ES-I3 (cell line): ENCODE measurements around the gene MTARC2.
"Not testable (repeated sequence)": the region's sequence is repeated elsewhere in the genome, so short reads cannot be mapped to it uniquely, and the experiment has no call there.

Source experiments
- H3K36me3 ChIP-seq: 2 replicates; pipeline ENCODE4 v1.6.1; 2013; ENCODE audit warnings: mild to moderate bottlenecking, low read length, control low read depth, moderate library complexity; ENCODE audit not compliant: insufficient read depth
- H3K4me1 ChIP-seq: 2 replicates; pipeline ENCODE4 v1.6.1; 2013; ENCODE audit warnings: mild to moderate bottlenecking, control low read depth, low read length; ENCODE audit not compliant: insufficient read depth
- H3K9ac ChIP-seq: 2 replicates; pipeline ENCODE4 v1.6.1; 2013; ENCODE audit warnings: low read depth, mild to moderate bottlenecking, low read length, moderate library complexity
- H3K9me3 ChIP-seq: 2 replicates; pipeline ENCODE4 v1.6.1; 2013; ENCODE audit warnings: mild to moderate bottlenecking, low read length, moderate library complexity; ENCODE audit not compliant: control insufficient read depth, insufficient read depth

MTARC2 gene

DNA sequence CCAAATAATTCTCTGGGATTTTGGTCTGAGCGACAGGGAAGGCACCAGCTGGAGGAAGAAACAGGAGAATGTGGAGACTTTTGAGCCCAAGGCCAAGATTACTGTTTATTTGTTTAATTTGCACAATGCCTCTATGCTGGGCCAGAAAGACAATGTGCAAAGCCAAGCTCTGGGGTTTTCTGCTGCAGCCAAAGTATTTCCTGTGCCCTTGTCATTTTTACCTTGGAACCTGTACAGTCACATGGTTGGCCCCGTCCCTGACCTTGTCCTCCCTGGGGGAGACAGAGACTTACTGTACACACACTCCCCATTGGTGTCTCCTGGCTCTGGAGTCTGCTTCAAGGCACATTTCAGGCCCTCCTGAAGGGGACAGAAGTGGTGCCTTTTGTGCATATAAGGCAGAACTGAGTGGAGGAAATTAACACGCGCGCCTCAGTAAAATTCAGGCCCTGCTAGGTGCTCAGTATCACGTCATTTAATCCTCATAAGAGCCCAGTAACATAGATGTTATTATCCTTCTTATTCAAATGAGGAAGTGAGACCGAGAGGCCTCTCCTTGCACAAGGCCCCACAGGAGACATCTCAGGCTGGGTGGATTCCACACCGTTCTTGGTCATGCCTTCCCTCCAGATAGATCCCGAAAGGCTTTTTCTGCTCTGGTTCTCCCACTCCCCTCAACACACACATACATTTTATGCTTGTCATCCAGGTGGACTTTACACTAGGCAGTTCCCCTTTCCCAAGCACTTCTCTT is 36.9 kb upstream of the MTARC2 start:
- peaks cover 14% of the 10 kb centered on the region; the same call in 1 of the 2 replicates for H3K9me3 ChIP-seq
- H3K36me3 ChIP-seq = no peaks in the 10 kb centered on the region
- H3K4me1 ChIP-seq = no peaks in the 10 kb centered on the region
- H3K9ac ChIP-seq = no peak overlapping the region

GRCh38 chr1:220715986-220716385 is 32.1 kb upstream of the MTARC2 start:
- H3K36me3 ChIP-seq, H3K9ac ChIP-seq, H3K4me1 ChIP-seq: not testable (repeated sequence)
- peaks cover 20% of the 10 kb centered on the region; the same call in 1 of the 2 replicates for H3K9me3 ChIP-seq

DNA sequence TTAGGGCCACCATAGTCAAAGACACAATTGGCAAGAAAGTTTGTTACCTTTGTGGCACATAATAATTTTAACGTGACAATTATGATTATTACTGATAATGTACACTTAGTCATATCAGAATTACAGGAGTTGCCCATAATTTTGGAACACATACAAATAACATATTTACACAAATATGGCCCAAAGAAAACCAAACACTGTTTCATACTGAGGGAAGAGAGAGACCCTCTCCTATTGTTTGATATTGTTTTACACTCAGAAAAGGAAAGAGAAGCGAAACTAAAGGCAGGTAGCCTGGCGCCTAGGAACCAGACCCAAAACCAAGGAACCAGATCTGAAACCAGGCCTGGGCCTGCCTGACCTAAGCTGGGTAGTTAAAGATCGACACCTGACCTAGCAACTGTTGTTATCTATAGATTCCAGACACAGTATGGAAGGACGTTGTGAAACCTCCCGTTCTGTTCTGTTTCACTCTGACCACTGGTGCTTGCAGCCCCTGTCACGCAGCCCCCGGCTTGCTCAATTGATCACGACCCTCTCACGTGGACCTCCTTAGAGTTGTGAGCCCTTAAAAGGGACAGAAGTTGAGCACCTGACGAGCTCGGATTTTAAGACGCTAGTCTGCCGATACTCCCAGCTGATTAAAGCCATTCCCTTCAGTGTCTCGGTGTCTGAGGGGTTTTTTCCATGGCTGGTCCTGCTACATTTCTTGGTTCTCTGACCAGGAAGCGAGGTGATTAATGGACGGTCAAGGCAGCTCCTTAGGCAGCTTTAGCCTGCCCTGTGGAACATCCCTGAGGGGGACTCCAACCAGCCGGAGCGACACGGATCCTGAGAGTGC is 30.1 kb upstream of the MTARC2 start:
- H3K9ac ChIP-seq = no peak overlapping the region
- no peaks in the 10 kb centered on the region for H3K36me3 ChIP-seq
- H3K9me3 ChIP-seq = peaks cover 20% of the 10 kb centered on the region; the same call in 1 of the 2 replicates
- no peaks in the 10 kb centered on the region for H3K4me1 ChIP-seq

DNA sequence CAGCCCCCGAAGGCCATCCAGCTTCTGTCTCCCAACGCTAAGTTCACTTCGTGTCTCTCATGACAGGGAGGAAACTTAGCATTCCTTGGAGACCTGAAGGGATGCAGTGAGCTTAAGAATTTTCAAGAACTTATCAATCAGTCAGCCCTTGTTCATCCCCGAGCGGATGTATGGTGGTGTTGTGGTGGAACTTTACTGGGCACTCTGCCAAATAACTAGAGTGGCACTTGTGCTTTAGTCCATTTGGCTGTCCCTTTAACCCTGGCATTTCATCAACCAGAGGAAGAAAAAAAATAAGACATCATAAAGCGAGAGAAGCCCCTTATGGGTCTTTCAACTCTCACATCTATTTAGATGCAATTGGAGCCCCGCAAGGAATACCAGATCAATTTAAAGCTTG is 26.9 kb upstream of the MTARC2 start:
- H3K9me3 ChIP-seq, H3K4me1 ChIP-seq, H3K36me3 ChIP-seq, H3K9ac ChIP-seq: not testable (repeated sequence)

DNA sequence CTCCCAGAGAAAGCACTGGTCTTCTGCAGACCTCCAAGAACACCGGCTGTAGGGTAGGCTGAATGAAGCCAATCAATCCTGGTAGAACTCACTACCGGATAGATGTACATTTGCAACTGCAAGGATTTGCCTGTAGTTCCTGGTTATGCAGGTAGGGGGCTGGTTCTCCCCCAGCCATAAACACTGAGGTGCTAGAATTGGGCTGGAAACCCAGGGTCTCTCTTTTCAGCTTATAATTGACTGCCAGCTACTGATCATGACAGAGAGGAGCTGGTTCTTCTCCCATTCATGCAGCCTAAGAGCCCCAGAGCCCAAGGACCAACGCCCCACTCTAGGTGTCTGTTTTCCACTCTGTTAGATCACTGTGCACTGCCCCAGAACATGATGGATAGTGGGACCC is 21.5 kb upstream of the MTARC2 start:
- Histone ChIP-seq H3K4me1 (no peaks in the 10 kb centered on the region), H3K9me3 (no peaks in the 10 kb centered on the region), H3K36me3 (no peaks in the 10 kb centered on the region), H3K9ac (no peak overlapping the region)

DNA sequence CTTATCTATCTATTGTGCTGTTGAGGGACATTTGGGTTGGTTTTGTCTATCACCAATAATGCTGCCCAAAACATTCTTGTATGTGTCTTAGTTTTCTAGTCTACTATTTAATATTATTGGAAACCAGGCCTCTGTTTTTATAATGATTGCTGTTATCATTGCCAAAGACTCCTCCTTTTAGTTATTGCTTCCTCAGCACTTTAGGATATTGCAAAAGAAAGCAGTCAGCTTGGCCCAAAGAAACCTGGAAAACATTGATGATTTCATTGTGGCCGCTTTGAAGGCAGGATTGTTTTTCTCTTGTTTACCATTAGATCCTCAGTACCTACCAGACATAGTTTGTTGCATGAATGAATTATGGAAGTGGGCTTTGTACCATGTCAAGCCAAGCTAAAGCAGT is 20.6 kb upstream of the MTARC2 start:
- H3K9ac ChIP-seq = no peak overlapping the region
- H3K36me3 ChIP-seq = no peaks in the 10 kb centered on the region
- no peaks in the 10 kb centered on the region for H3K4me1 ChIP-seq
- H3K9me3 ChIP-seq = no peaks in the 10 kb centered on the region

GRCh38 chr1:220730486-220730885 is 17.6 kb upstream of the MTARC2 start:
- no peaks in the 10 kb centered on the region for H3K9me3 ChIP-seq
- H3K36me3 ChIP-seq = no peaks in the 10 kb centered on the region
- H3K9ac ChIP-seq = no peak overlapping the region
- no peaks in the 10 kb centered on the region for H3K4me1 ChIP-seq

GRCh38 chr1:220732137-220732536 is 16.0 kb upstream of the MTARC2 start:
- no peak overlapping the region for H3K9ac ChIP-seq
- no peaks in the 10 kb centered on the region for H3K4me1 ChIP-seq
- H3K36me3 ChIP-seq = no peaks in the 10 kb centered on the region
- H3K9me3 ChIP-seq = no peaks in the 10 kb centered on the region

- no peak overlapping the region for H3K9ac ChIP-seq
- no peaks in the 10 kb centered on the region for H3K36me3 ChIP-seq
- H3K4me1 ChIP-seq = no peaks in the 10 kb centered on the region
- H3K9me3 ChIP-seq = no peaks in the 10 kb centered on the region
Observed at GRCh38 chr1:220732621-220733020, 15.5 kb upstream of the MTARC2 start.

DNA sequence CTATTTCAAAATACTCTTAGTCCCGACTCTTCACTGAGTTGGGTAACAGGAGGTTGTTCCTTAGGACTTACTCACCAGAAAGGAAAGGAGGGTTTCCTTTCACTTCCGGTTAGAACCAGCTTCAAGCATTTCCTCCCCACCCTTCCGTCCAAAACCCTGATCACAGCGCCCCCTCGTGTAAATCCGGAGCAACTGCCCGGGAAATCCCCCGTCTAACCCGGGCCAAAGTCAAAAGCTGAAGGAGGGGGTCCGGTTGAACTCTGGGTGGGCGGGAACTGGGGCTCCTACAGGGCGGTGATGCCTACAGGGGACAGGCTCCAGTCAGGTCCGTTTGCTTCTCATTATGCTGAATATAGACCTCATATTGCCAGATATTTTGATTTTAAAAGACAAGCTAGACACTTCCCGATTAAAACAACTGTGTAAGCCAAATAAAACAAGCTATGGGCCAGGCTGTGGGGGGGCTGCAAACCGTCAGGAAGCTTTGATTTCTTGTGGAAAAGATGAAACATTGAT is 15.0 kb upstream of the MTARC2 start:
- Histone ChIP-seq H3K4me1 (no peaks in the 10 kb centered on the region), H3K36me3 (no peaks in the 10 kb centered on the region), H3K9me3 (no peaks in the 10 kb centered on the region), H3K9ac (no peak overlapping the region)

GRCh38 chr1:220734571-220735326 is 13.4 kb upstream of the MTARC2 start:
- H3K9ac ChIP-seq = no peak overlapping the region
- H3K9me3 ChIP-seq = no peaks in the 10 kb centered on the region
- H3K4me1 ChIP-seq = no peaks in the 10 kb centered on the region
- H3K36me3 ChIP-seq = no peaks in the 10 kb centered on the region

DNA sequence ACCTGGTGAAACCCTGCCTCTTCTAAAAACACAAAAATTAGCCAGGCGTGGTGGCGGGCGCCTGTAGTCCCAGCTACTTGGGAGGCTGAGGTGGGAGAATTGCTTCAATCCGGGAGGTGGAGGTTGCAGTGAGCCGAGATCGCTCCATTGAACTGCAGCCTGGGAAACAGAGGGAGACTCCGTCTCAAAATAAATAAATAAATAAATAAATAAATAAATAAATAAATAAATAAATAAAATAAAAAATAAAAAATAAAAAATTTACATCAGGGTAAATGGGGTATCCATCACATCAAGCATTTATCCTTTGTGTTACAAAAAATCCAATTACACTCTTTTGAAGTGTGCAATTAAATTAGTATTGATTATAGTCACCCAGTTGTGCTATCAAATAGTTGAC is 11.8 kb upstream of the MTARC2 start:
- not testable (repeated sequence) for H3K9me3 ChIP-seq, H3K9ac ChIP-seq, H3K36me3 ChIP-seq, H3K4me1 ChIP-seq

DNA sequence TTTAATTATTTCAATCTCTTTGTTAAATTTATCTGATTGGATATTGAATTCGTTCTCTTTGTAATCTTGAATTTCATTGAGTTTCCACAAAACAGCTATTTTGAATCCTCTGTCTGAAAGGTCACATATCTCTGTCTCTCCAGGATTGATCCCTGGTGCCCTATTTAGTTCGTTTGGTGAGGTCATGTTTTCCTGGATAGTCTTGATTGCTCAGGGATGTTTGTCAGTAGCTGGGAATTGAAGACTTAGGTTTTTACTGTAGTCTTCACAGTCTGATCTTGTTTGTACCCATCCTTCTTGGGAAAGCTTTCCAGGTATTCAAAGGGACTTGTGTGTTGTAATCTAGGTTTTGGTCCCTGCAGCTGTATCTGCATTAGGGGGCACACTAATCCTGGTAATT is 6.8 kb upstream of the MTARC2 start:
- Histone ChIP-seq H3K36me3 (no peaks in the 10 kb centered on the region), H3K4me1 (0 out of 2 replicates have a peak, but pooled peaks cover under 1% of the 10 kb centered on the region), H3K9ac (no peak overlapping the region), H3K9me3 (no peaks in the 10 kb centered on the region)

- no peaks in the 10 kb centered on the region for H3K9me3 ChIP-seq
- 0 out of 2 replicates have a peak, but pooled peaks cover 2% of the 10 kb centered on the region for H3K4me1 ChIP-seq
- no peak overlapping the region for H3K9ac ChIP-seq
- H3K36me3 ChIP-seq = no peaks in the 10 kb centered on the region
Observed at GRCh38 chr1:220741825-220742224, 6.3 kb upstream of the MTARC2 start.
